Activated T-cell treated with anti-CD3 and anti-CD28 coated beads for 48 hours (primary cell): ENCODE results near the gene PNMA6A.
"Not testable (repeated sequence)": the region's sequence is repeated elsewhere in the genome, so short reads cannot be mapped to it uniquely, and the experiment has no call there.

Experiments used
- DNase-seq: peaks from one replicate; pipeline ENCODE4 v3.0.0-alpha.2; 2020; ENCODE audit warnings: low read depth

The PNMA6A gene

DNA sequence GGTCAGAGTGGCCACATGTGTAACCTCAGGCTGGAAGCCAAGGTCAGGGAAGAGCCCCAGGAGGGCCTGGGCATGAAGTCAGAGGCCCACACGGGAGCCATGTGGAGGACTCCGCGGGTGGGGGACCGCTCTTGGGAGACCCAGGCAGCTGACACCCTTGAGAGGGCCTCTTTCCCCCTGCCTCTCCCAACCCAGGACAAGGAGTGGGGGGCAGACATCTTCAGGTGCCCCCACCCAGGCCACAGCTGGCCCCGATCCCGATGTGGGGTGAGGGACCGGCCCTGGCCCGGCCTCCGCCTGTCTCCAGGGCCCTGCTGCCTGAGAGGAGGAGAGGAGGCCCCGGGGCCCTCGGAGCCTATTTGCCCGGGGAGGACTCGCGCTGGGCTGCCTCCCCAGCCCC, 3.1 kb downstream of the PNMA6A start:
- no peak for DNase-seq

DNA sequence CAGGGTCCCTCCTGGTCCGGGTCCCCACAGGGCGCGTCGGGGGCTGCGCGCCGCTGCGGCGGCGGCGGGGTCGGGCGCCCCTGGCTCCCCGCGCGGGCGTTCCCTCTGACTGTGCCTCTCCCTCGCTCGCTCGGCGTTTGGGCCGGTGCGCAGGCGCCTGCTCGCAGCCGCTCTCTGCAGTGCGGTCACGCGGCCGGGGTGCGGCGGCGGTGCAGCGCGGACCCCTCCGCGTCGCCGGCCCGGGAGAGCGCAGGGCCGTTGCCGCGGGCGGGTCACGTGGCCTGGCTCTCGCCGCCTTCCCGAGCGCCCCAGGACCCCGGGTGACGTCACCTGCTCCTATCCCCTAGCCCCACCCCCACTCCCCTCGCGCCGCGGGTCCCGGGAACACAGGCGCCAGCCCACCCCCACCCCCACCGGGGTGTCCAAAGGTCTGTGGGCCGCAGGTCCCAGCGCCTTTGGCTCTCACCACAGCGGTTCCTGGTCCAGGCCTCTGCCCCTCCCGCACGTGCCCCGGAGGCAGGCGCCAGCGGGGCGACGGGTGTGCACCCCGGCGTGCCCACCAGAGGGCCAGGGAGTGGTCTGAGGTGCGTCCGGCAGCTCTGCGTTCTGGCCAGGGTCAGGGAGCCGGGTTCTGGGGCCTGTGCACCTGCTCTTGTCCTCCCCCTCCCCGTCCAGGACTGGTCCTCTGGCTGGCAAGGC, 5.3 kb downstream of the PNMA6A start:
- DNase-seq: not testable (repeated sequence)

DNA sequence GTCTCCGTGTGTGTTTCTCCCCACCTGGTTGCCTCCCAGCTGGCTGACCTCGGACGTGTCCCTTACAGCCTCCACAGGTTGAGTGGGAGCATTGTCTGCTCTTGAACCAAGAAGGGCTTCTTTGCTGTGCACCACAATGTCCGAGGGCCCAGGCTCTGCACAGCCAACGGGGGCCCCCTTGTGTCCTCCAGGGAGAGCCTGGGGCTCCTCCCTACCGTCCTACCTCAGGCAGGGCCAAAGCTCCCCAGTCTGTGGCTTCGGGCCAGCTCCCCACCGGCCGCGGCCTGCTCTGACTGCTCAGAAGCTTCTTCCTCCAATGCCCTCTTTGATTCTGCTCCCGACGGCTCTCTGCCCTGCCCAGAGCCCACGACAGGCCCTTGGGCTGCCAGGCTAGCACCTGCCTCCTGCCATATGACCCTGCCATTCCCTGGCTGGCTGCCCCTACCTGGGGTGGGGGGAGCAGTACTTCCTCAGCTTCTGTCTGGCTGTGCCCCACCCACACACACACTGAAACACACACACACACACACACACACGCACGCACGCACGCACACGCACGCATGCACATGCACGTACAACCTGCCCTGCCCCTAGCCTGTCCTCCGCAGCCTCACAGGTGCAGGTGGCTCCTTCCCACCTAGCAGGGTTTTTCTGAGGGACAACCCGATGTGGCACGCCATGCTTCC, 11.1 kb downstream of the PNMA6A start:
- not testable (repeated sequence) for DNase-seq

DNA sequence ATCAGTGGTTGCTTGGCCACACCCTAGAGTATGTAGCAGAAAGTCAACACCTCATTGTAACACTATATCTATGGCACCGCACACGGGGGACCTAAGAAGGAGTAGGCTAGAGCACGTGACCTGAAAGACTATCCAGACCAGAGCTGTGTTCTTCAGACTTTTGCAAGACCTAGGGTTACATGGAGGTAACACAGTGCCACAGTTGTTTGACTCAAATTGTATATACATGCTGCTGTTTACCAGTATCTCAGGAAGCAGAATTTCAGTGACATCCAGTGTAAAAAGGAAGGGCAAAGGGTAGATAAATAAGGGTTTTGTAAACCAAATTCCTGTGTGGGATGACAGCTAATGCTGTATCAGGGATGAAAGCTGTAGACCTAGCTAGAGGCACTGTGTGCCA, 30.2 kb downstream of the PNMA6A start:
- DNase-seq: no peak

DNA sequence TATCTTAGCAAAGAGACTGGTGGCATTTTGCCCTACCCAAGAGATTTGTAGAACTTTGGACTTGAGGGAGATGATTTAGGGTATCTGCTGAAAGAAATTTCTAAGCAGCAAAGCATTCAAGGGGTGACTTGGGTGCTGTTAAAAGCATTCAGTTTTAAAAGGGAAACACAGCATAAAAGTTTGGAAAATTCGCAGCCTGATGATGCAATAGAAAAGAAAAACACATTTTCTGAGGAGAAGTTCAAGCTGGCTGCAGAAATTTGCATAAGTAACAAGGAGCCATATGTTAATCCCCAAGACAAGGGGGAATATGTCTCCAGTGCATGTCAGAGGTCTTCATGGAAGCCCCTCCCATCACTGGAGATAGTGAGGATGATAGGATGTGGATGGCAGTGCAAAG, 32.7 kb downstream of the PNMA6A start:
- not testable (repeated sequence) for DNase-seq

DNA sequence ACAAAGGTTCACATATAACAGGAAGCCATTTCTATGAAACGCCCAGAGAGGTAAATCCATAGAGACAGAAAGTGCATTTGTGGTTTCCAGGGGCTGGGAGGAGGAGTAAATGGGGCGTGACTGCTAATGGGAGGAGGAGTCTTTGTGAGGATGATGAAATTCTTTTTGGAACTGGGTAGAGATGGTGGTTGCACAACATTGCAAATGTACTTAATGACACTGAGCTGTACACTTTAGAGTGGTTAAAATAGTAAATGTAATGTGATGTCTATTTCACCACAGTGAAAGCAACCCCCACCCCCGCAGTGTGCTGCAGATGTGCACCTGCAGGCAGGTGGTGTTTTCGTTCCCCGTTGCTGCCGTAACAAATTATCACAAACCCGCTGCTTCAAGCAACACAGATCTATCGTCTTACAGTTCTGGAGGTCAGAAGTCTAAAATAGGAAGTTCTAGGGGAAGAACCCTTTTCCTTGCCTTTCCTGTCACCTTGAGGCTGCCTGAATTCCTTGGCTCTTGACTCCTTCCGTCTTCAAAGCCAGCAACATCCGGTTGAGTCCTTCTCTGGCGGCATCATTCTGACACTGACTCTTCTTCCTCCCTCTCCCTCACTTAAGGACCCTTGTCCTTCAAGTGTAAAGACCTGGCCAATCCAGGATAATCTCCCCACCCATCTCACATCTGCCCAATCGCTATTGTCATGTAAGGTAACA, 34.0 kb downstream of the PNMA6A start:
- not testable (repeated sequence) for DNase-seq

DNA sequence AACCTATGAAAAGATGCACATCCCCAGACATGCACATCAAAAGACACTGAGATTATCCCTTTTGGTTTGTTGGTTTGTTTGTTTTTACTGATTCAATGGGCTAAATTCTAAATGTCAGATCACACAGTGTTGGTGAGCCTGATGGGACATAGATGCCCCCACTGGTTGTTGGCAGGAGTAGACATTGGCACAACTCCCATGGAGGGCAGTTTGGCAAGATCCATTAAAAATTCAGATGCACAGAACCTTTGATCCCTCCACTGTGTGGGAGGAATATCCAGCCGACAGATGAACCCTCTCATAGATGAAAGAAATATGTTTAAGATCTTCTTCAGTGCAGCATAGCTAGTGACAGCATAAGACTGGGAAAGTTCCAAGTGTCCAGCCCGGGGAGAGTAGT, 38.5 kb downstream of the PNMA6A start:
- DNase-seq: not testable (repeated sequence)

DNA sequence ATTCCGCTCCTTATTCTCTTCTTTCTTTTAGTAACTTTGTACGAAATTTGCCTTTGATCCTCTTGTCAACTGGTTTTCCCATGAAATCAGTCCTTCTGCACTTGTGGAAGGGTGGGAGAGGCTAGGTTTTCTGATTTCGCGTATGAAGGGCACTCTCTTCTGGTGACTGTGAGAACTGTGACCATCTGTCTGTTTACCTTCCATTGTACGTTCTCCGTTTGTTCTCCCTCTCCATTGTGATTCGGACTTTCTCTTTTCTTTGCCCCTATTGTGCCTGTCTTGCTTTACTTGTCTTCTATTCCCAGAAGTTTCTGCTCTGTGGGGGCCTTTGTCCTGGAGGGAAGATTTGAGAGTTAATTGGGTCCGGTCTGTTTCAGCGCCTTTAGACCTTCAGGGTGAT, 41.6 kb downstream of the PNMA6A start:
- not testable (repeated sequence) for DNase-seq

DNA sequence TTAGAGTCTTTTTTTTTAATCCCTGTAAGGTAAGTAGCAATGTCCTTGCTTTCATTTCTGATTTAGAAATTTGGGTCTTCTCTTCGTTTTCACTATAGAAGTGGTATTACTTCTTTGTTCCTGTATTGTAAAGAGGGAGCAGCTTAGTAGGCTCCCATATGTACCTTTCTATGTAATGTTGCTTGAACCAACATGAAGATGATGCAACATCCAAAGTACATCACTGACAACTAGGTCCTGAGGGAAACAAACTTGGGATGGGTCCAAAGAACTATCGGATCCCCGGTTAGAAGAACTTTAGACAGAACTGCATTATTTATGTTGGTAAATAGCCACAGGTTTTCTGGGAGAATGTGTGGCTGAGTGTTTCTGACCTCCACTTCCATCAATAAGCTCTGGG, 45.5 kb downstream of the PNMA6A start:
- not testable (repeated sequence) for DNase-seq

DNA sequence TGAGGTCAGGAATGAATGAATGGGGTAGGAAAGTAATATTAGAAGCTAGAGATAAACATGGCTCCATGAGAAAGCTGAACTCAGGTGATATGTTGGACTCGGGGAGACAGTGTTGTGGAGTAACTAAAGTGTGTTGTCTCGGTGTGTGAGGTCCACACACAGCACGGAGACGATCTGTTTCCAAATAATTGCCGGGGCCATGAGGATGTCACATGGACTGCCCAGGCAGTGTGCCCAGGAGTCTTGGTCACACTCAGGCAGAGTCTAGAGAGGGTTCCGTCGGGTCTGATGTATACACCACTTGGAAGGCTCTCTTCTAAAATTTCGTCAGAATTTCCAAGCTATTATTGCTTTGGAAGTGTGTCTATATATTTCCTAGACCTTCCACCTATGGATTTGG, 48.0 kb downstream of the PNMA6A start:
- DNase-seq: not testable (repeated sequence)

DNA sequence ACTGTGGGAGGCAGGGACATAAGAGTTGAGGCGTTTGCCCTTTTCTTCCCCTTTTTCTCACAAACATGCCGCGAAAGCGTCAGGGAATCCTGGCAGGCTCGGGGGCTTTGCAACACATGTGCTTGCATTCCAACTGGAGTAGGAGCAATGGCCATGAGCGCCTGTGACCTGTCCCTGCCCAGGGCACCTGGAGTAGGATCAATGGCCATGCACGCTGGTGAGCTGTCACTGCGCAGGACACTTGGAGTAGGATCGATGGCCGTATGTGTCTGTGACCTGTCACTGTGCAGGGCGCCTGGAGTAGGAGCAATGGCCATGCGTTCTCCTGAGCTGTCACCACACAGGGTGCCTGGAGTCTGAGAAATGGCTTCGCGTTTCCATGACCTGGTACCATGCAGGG, 51.2 kb downstream of the PNMA6A start:
- not testable (repeated sequence) for DNase-seq
